Endometrial microvascular endothelial cells (primary cell): Measurements from ENCODE around the gene MME. TPM values are rescaled to one million over a fixed set of nuclear protein-coding genes. Genes with fewer than 3 reads are reported as not detected.
"Not testable (repeated sequence)": the region's sequence is repeated elsewhere in the genome, so short reads cannot be mapped to it uniquely, and the experiment has no call there.

Source experiments
- in situ Hi-C: cut with HindIII; loops from 2 replicates; pipeline ENCODE4 v1.10.0; 2017; ENCODE audit warnings: low sequenced_read_pairs, low pct_unique_long_range_greater_than_20kb; ENCODE audit errors: inconsistent ontology term
- total RNA-seq: library from RNA; depleted of rRNA; stranded (reverse); fragments of >200 nt; gene quantifications from one replicate; pipeline ENCODE4 v1.2.3, GENCODE V29; 2015; ENCODE audit errors: inconsistent ontology term

Gene MME
- total RNA-seq, 1 donor from 2014 or later: 13.3 TPM

DNA sequence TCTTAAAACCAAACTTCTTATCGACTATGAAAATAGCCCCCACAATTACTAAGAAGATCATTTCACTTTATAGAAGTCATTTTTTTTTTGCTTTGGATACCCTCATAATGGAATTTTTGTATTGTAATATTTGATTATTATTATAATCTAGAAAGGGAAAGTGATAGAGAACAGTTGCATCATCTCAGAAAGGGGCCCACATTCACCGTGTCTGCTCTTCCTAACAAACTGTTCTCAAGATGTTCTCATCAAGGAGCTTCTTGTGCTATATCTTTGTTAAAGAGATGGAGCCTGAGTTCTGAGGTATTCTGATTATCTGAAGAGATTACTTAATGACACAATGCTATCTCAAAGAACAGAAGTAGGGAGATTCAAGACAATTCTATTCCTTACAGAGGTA lies 49.3 kb downstream of the MME start:
- in situ Hi-C loops: no loop called here

DNA sequence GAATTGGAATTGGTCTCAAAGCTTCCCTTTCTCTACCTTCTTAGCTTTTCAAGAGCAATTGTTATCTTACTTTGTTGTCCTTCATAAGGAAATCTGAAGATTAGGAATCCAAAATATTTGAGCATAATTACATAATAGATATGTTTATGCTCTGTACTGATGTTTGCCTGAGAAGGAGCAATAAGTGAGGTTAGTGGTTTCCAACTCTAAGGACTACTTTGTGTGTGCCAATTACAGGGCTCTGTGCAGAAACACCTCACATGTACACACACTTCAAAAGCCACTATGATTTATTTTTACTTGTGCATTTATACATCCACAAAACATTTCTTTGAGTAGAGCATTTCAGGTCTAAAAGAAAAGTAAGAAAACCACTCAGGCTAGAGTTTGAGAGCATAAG lies 49.9 kb downstream of the MME start:
- in situ Hi-C loops: no loop called here

DNA sequence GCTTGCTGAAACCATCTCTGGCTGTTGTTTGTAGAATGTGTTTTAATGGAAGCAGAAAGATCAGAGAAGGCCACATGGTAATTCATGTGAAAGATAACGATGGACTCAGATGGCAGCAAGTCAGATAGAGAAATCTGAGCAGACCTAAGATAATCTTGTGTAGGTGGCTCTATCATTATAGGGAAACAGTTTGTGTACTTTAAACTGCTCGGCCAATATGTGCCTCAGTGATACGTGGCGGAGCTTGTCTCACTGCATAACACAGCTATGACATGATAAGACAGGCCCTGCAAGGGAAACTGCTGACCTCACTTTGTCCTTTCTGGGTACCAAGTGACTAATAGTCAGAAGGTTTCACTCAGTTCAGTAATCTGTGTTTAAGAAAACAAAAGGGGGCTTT lies 51.0 kb downstream of the MME start:
- in situ Hi-C loops: no loop called here

DNA sequence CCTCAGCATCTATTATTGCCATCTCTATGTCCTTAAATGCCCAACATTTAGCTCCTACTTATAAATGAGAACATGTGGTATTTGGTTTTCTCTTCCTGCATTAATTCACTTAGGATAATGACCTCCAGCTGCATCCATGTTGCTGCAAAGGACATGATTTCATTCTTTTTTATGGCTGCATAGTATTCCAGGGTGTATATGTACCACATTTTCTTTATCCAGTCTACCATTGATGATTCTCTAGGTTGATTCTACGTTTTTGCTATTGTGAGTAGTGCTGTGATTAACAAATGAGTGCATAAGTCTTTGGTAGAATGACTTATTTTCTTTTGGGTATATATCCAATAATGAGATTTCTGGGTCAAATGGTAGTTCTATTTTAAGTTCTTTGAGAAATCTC lies 54.2 kb downstream of the MME start:
- in situ Hi-C loops: not testable (repeated sequence)

DNA sequence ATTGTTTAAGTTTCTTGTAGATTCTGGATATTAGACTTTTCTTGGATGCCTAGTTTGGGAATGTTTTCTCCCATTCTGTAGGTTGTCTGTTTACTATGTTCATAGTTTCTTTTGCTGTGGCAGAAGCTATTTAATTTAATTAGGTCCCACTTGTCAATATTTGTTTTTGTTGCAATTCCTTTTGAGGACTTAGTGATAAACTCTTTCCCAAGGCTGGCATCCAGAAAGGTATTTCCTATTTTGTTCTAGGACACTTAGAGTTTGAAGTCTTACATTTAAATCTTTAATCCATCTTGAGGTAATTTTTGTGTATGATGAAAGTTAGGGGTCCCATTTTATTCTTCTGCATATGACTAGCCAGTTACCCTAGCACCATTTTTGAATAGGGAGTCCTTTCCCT lies 54.9 kb downstream of the MME start:
- in situ Hi-C loops: no loop called here

DNA sequence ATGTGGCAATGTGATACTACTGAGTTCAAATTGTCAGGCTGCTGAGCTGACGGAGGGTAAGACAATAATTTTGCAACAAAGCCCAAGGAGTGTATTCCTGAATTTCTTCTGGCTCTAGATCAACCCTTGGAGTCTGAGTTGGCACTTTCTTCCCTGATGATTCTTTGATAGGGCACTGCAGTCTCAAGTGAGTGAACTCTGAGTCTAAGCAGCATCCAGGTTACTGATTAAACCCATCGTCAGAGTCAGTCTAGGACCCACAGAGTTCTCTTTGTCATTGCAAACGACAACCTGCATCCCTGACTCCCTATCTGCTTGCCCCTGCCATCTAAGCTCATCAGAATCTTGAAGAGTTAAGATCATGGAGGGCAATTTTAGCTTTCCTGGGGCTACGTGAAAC lies 58.6 kb downstream of the MME start:
- in situ Hi-C loops: no loop called here

DNA sequence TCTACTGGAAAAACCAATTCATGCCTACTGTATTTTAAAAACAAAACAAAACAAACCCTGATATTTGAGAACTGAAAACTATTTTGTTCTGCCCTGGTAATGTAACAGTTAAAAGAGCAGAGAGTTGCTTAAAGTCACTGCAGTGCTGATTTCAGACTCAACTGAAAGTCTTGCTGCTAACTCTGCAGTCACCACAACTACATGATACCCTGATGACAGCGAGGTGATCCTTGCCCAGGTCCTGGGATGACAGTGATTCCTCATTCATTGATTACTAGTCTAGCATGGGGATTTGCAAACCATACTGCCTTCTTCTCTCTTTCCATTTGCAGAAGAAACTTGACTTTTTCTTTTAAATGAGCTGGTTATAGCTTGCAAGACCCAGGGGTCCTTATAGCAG lies 67.5 kb downstream of the MME start:
- in situ Hi-C loops: no loop called here

DNA sequence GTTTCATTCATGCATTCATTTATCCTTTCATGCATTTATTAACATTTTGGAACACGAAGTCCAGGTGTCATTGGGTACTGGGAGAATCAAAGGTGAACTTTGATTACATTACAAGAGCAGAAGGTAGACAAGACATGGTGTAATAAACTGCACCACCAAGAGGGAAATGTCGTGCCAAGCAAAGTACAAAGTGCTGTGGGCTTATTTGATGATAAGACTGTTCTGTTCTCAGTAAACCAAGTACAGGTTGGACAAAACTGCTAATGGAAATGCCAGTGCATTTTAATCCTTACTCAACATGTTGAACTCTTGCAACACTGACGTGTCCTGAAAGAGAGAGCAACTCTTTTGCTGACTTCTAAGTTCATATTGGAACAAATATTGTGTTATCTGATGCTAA lies 69.4 kb downstream of the MME start:
- in situ Hi-C loops: no loop called here

DNA sequence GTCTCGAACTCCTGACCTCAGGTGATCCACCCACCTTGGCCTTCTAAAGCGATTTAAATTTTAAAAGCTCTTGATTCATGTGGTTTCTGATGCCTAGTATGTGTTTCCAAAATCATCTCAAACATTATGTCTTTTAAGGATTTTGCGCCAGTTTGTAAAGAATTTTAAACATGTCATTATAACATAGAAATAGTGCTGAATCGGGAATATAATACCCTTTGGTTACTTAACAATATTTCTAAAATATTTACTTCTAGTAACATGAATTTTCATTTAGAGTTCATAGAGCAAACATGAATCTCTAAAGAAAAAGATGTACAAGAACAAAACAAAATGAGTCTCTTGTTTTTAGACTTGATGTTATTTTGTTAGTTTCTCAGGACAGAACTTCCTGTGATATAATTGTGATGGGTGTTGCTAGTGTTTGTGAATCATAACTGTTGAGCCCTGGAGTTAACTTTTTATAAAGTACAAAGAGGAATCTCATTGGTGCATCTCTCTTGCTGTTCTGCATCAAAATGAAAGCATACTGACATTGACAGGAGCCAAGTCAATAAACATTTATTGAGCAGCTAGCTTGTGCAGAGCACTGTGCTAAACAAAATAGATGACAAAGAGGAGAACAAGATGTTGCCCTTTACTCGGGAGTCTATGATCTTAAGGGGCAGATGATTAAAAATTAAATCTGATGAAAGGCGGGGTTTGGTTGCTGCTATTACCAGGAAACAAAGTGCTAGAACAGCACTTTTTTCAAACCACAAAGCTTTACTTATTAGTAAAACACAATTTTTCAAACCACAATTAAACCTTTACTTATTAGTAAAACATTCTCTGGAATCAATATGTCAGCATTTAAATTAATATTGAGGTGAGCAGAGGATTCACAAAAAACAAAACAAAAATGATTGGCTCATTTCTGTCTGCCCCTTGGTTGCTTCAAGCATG lies 73.4 kb downstream of the MME start:
- in situ Hi-C loops: no loop called here

DNA sequence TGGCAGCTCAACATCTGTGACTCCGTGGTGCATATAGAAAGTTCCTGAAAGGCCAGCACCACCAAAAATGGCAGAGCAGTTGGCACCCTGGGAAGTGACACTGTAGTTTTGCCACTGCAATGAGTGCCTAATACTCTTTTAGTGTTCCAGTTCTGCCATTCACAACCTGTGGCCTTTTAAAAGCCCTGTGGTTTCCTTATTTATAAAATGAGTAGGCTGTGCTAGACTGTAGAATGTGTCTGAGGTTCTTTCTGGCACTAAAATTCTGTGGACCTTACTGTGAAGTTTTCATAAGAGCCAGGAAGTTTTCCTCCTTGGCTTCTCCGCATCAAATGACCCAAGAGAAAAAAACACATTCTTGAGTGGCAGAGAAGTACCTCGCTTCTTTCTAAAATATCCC lies 74.1 kb downstream of the MME start:
- in situ Hi-C loops: no loop called here

DNA sequence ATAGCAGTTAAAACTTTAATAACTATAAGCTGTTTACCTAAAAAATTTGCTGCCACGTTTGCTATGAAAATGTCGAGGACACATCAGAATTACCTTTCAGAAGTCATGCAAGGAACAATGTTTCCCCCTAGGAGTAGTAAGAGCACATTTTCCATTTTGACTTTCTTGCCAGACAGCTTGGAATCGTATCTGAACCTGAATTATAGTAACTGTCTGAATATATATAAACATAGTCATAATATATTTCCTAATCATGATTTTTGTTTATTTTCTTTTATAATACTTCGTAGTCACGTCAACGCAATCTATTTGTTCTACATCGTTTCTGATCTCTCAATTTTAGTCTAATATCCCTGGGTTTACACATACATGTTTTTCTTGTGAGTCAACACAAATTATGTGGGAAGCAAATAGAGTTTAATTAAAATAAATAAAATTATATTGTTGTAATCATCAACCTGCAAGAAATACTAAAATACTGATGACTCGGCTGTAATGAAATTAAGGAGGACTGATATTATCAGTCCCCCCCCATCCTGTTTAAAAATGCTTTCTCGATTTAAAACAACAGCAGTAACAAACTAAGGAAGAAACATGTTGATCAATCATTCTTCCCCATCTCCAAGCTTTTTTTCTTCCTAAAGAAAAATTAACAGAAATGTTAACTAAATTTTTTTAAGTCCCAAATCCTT lies 78.4 kb downstream of the MME start:
- in situ Hi-C loops: no loop called here

DNA sequence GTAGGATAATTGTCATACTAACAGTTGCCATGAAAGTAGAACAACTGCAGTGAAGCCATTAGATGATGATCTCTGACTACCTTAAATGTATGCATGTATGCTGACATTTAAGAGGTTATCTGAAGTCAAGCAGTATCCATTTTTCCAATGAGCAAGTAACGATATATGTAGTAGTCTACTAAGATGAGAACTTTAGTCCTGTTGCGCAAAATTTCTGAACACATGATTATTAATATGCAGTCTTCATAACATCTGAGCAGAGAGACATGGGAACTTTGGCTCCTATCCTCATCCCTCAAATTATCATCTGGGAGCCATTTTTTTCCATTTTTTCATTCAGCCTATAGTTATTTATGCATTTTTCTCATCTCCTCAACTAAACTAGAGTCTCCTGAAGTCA lies 79.2 kb downstream of the MME start:
- in situ Hi-C loops: no loop called here

DNA sequence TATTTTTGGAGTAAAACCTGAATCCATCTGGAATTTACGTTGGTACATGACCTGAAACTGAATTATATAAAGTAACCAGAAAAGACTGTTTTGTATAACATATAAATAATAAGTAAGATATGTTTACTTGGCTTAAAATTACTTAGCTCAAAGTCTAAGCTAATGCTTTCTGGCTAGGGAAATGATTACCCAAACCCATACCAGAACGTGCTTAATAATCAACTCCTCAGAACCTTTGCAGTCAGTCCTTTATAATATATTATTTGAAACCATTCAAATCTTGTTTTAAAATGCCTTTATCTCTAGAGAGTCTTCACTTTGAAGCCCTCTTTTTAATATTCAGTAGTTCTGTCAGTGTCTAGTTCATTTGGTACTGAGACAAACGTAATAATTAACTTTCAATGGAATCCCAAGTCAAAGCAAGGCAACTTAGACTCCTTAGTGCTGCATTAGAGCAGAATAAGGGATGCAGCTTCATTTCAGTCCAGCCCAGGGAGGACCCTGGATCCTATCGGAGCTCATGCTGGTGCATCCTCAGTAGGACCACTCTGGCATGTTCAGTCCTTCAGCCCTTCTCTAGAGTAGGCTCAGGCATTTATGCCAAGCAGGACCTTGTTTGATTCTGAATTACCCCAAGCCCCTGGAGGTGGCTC lies 81.6 kb downstream of the MME start:
- in situ Hi-C loops: no loop called here

DNA sequence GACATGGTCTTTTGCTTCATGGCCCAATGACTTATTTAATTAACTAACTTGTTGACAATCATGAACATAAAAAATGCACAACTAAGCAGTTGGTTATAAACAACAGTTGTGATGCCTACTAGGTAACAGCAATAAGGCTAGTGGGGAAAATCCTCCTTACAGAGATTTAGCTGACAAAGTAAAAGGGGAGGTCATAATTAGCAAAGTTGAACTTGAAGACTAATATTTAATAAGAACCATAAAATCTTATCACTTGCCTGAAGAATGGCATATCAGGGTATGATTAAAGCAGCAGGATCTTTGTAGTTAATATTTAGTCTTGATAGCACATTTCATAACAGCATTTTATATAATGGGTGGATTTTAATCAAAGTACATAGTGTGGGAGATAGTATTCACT lies 84.2 kb downstream of the MME start:
- in situ Hi-C loops: no loop called here

DNA sequence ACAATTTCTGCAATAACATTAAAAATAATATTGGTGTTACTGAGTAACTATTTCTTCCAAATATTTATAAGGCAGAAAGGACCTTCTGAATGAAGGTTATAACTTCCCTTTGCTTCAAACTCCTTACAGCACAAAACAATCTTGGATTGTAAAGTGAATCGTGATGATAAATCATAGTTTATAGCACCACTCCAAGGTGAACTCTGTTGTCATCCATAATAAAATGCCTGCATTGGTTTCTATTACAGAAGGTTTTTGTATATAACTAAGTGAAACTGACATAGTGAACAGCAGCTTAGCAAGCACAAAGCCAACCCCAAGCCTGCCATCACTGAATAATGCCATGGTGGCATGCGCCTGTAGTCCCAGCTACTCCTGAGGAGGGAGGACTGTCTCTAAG lies 86.3 kb downstream of the MME start:
- in situ Hi-C loops: no loop called here

DNA sequence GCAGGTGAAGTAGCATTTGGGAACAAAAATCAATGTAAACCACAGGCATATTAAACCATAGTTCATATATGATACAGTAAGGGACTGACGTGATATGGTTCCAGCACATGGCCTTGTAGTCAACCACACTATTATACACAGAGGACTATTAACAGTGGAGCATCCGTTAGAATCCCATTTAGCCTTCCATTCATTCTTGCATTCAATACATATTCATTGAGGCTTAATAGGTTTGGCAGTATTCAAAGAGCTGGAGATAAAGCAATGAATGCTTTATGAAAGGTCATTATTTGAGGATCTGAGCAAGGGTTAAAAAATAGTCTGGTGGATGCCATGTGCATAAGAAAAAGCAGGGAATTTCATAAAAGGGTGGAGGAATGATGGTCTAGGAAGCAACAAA lies 89.1 kb downstream of the MME start:
- in situ Hi-C loops: no loop called here

DNA sequence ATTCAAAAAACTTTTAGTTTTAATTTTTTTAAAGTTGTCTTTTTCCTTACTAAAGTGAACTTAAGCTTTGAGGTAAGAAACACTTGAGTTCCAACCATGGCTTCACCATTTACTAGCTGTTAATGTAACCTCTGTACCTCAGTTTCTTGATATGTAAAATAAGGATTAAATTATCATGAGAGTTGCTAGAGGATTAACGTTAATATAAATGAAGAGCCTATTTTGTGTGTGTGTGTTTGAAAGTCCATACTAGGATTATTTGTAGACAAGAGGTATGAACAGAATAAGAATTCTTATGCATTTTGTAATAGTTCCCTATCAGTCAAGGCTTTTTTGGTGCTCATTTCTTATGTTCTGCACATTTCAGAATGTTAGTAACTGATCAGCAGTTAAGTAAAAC lies 93.7 kb downstream of the MME start:
- in situ Hi-C loops: no loop called here

DNA sequence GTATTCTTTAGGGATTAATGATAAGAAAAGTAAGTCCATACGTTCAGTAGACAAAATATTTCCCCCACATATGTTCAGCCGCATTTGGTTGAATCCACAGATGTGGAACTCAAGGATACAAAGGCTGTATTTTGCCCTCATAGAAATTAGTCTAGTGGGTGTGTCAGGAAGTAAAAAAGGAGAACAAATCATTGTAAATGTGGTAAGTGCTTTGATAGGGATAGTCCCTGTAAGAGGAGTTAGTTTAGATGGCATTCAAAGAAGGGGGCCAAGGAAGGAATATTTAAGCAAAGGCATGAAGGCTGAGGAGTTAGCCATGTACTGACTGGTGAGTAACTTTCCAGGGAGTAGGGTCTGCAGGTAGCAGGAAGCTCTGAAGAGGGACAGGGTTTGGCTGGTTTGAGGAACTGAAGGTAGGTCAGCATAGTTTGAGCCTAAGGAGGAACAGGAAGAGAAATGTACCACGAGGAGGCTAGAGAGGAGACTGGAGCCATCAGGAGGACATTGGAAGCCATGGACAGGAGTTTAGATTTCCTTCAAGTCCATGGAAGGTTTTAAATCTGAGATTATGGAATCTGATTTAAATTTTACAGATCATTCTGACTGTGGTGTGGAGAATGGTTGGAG lies 98.8 kb downstream of the MME start:
- in situ Hi-C loops: no loop called here

DNA sequence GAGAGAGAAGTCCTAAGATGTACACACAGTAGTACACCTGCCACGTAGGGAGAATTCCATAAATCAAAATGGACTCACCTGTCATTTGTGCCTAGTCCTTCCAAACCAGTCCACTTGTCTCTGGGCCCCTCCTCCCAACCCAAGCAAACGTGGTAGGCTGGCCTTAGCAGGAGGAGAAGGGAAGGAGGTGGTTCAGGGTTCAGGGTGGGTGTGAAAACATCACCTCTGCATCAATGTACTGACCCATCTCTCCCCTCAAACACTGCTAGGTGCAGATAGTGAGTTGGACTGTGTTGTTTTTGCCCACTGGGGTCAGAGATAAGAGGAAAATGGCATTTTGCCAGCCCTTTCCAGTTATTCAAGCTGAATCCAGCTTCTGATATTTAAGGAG lies 99.3 kb downstream of the MME start:
- in situ Hi-C loops: no loop called here
